Stimulated activated CD8-positive, alpha-beta memory T cell treated with anti-CD3 and anti-CD28 coated beads, Interleukin-4, amount 100 ng/mL, for 4 hours (primary cell): ENCODE data around the gene JUND.
A peak's percentile ranks its signal among the peaks of the same experiment; 100 is the strongest.

Experiments used
- DNase-seq, 2 donors: peaks; one replicate each; pipeline ENCODE4 v3.0.0-alpha.2; 2020; ENCODE audit warnings: low read depth in 2 of 2, low spot score in 1 of 2

Gene JUND

GRCh38 chr19:18291019-18291524 lies 9.7 kb upstream of the JUND start:
- DNase-seq: no peak

- DNase-seq: peak; percentile 59 to 85
These were observed 9.0 kb upstream of the JUND start for GRCh38 chr19:18290302-18291018.

GRCh38 chr19:18289471-18290301 lies 8.3 kb upstream of the JUND start:
- DNase-seq: no peak

GRCh38 chr19:18287836-18288772 lies 6.7 kb upstream of the JUND start:
- DNase-seq: no peak

GRCh38 chr19:18286973-18287635 lies 5.7 kb upstream of the JUND start:
- no peak for DNase-seq

GRCh38 chr19:18284712-18285360 lies 3.4 kb upstream of the JUND start:
- DNase-seq: no peak

- no peak for DNase-seq
These were observed 1.9 kb upstream of the JUND start for GRCh38 chr19:18283338-18283737.

GRCh38 chr19:18282788-18283141 lies 1.3 kb upstream of the JUND start:
- DNase-seq: no peak

GRCh38 chr19:18282021-18282787 lies 782 bp upstream of the JUND start:
- no peak for DNase-seq

GRCh38 chr19:18280247-18281081 lies 958 bp downstream of the JUND start:
- peak; percentile 56 to 57 for DNase-seq

- peak; percentile 80 to 85 for DNase-seq
These were observed 1.7 kb downstream of the JUND start for GRCh38 chr19:18279516-18280246.

GRCh38 chr19:18279266-18279515 lies 2.2 kb downstream of the JUND start:
- DNase-seq: no peak

- DNase-seq: no peak
These were observed 2.7 kb downstream of the JUND start for GRCh38 chr19:18278521-18279265.

- DNase-seq: no peak
These were observed 6.6 kb downstream of the JUND start for GRCh38 chr19:18274781-18275356.

GRCh38 chr19:18274219-18274780 lies 7.1 kb downstream of the JUND start, which contains the start of gene IQCN:
Gene IQCN (minus strand): TSS chr19:18274452. CDS start chr19:18269478, 4,974 bp downstream.
- no peak for DNase-seq

- no peak for DNase-seq
These were observed 7.7 kb downstream of the JUND start for GRCh38 chr19:18273561-18274218.
